GM18870 (cell line): ENCODE results near the gene OBSCN.

Experiments
- ATAC-seq: cut with Tn5 transposase; IDR thresholded peaks from one replicate; pipeline ENCODE4 v1.9.1; 2021; ENCODE audit warnings: moderate library complexity; ENCODE audit not compliant: unreplicated experiment

OBSCN gene

GRCh38 chr1:228408869-228409805, 201.3 kb downstream of the OBSCN start:
- no peak for ATAC-seq

GRCh38 chr1:228410015-228410414, 202.2 kb downstream of the OBSCN start:
- ATAC-seq, result no peak

- no peak for ATAC-seq
These were observed 202.8 kb downstream of the OBSCN start for GRCh38 chr1:228410671-228411070.

GRCh38 chr1:228411121-228411520, 203.3 kb downstream of the OBSCN start:
- ATAC-seq, result no peak

GRCh38 chr1:228411548-228412430, 203.9 kb downstream of the OBSCN start:
- ATAC-seq, result no peak

GRCh38 chr1:228413241-228414010, 205.6 kb downstream of the OBSCN start:
- no peak for ATAC-seq

- no peak for ATAC-seq
These were observed 206.8 kb downstream of the OBSCN start for GRCh38 chr1:228414511-228415211.

- ATAC-seq, result no peak
These were observed 207.4 kb downstream of the OBSCN start for GRCh38 chr1:228415221-228415620.

GRCh38 chr1:228415853-228416216, 208.0 kb downstream of the OBSCN start:
- no peak for ATAC-seq

GRCh38 chr1:228416217-228416933, 208.5 kb downstream of the OBSCN start, which contains the start of gene TRIM17:
Gene TRIM17, minus strand, starts transcription at chr1:228416861. Its CDS starts 1,789 bp downstream, at chr1:228415072.
- ATAC-seq, result no peak

GRCh38 chr1:228417061-228417460, 209.2 kb downstream of the OBSCN start:
- ATAC-seq, result no peak

GRCh38 chr1:228417483-228418203, 209.8 kb downstream of the OBSCN start:
- no peak for ATAC-seq

- no peak for ATAC-seq
These were observed 213.4 kb downstream of the OBSCN start for GRCh38 chr1:228420968-228421826.

GRCh38 chr1:228423404-228424053, 215.7 kb downstream of the OBSCN start:
- ATAC-seq, result no peak

GRCh38 chr1:228424685-228425660, 217.1 kb downstream of the OBSCN start:
- ATAC-seq, result no peak

- ATAC-seq, result no peak
These were observed 218.8 kb downstream of the OBSCN start for GRCh38 chr1:228426518-228427175.
